D721Med (cell line): ENCODE results near the gene VIM.

Experiments used
- DNase-seq: peaks from one replicate; pipeline ENCODE4 v3.0.0; 2011; ENCODE audit warnings: low spot score; ENCODE audit not compliant: insufficient read length
- FAIRE-seq: peaks from 2 replicates; lab custom pipeline; 2011; peaks lifted over from hg19 to GRCh38; lab: Jason Lieb, UNC
- TF ChIP-seq, protein P1 (sequence below): IDR thresholded peaks from 2 replicates; pipeline ENCODE4 v1.5.1; 2012; ENCODE audit warnings: mild to moderate bottlenecking, control low read depth; ENCODE audit not compliant: insufficient read depth; ENCODE audit errors: missing control alignments

Gene VIM

DNA sequence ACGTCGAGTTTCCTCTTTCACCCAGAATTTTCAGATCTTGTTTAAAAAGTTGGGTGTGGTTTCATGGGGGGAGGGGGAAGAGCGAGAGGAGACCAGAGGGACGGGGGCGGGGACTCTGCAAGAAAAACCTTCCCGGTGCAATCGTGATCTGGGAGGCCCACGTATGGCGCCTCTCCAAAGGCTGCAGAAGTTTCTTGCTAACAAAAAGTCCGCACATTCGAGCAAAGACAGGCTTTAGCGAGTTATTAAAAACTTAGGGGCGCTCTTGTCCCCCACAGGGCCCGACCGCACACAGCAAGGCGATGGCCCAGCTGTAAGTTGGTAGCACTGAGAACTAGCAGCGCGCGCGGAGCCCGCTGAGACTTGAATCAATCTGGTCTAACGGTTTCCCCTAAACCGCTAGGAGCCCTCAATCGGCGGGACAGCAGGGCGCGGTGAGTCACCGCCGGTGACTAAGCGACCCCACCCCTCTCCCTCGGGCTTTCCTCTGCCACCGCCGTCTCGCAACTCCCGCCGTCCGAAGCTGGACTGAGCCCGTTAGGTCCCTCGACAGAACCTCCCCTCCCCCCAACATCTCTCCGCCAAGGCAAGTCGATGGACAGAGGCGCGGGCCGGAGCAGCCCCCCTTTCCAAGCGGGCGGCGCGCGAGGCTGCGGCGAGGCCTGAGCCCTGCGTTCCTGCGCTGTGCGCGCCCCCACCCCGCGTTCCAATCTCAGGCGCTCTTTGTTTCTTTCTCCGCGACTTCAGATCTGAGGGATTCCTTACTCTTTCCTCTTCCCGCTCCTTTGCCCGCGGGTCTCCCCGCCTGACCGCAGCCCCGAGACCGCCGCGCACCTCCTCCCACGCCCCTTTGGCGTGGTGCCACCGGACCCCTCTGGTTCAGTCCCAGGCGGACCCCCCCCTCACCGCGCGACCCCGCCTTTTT, at the start of gene VIM:
Gene VIM, plus strand, starts transcription at position 151 of the 925 bp plus-strand sequence. CDS start 1,182 bp downstream, outside the sequence.
- FAIRE-seq (no peak), DNase-seq (no peak)
- TF ChIP-seq, protein P1, sequence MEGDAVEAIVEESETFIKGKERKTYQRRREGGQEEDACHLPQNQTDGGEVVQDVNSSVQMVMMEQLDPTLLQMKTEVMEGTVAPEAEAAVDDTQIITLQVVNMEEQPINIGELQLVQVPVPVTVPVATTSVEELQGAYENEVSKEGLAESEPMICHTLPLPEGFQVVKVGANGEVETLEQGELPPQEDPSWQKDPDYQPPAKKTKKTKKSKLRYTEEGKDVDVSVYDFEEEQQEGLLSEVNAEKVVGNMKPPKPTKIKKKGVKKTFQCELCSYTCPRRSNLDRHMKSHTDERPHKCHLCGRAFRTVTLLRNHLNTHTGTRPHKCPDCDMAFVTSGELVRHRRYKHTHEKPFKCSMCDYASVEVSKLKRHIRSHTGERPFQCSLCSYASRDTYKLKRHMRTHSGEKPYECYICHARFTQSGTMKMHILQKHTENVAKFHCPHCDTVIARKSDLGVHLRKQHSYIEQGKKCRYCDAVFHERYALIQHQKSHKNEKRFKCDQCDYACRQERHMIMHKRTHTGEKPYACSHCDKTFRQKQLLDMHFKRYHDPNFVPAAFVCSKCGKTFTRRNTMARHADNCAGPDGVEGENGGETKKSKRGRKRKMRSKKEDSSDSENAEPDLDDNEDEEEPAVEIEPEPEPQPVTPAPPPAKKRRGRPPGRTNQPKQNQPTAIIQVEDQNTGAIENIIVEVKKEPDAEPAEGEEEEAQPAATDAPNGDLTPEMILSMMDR: no peak

DNA sequence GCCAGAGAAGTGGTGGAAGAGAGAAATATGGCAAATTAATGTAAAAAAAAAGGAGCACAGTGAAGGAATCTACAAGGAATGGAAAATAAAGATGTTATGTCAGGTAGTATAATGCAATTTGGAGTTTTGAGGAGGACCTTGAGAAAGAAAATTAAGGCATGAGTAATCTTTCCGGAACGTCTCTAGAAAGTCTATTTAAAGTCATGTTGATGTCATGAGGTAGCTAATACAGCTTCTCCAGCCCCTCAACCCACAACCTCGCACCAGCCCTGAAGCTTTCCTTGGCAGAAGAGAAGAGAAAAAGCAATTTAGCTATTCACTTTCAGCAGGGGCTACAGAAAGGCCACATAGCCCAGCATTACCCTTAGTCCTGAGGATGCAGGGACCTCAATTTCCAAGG, 49.0 kb upstream of the VIM start:
- TF ChIP-seq, protein P1: no peak
- DNase-seq (no peak), FAIRE-seq (no peak)

DNA sequence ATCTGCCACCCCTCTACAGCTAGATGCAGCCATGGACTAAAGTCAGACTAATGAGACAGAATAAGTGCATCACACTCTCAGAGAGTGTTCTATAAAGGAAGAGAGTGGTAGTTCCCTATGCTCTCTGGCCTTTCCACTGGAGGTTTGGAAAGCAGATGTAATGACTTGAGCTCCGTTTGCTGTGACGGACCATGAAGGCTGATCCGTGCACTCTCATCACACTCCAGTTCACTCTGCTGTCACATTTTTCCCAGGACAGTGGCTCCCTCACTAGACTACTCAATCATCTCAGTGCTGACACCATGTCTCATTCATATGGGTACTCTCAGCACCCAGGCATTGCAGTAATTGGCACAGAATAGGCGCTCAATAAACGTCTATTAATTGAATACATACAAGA, 46.9 kb upstream of the VIM start:
- TF ChIP-seq, protein P1: no peak
- DNase-seq: no peak
- no peak for FAIRE-seq

DNA sequence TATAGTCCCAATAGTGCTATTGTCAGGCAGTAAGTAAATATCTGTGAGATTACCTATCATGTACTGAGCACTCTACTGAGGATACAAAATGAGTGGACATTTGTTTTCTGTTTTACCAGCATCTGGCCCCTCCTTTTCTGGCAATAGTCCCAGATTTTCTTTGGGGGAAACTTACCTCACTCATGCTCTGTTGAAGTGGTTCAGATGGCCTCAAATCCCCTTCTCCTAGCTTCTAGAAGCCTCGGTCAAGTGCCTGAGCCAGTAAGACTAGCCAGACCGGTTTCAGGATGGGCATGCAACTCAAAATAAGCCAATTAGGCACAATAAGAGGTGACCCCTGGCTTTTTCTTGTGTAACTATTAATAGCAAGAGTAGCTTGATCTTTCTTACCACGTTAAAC, 46.3 kb upstream of the VIM start:
- TF ChIP-seq, protein P1: no peak
- FAIRE-seq (no peak), DNase-seq (no peak)

DNA sequence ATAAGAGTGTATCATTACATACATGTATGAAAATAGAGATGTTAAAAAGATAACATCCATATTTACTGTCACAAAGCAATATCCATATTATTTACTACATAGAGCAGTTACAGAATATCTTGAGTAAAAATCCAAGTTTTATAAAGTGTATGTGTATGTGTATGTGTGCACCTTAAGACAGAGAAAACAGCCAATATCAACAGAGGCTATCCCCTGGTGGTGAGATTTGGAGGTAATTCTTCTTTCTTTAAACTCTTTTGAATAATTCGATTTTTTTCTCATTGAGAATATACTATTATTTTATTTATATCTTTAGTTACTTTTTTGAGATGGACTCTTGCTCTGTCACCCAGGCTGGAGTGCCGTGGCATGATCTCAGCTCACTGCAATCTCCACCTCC, 44.9 kb upstream of the VIM start:
- no peak for FAIRE-seq
- DNase-seq: no peak
- TF ChIP-seq, protein P1: no peak

DNA sequence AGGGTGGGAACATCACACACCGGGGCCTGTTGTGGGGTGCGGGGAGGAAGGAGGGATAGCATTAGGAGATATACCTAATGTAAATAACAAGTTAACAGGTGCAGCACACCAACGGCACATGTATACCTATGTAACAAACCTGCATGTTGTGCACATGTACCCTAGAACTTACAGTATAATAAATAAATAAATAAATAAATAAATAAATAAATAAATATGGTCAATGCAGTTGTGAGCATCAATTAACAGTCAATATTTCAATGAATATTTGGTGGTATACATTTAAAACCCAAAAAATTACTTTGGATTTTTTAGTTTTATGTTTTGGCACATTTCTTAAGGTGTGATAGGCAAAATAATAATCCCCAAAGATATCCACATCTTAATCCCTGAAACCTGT, 42.2 kb upstream of the VIM start:
- no peak for DNase-seq
- FAIRE-seq: no peak

More for the DNA sequence above, 42.2 kb upstream of the VIM start:
- TF ChIP-seq, protein P1: no peak
